ENCODE results near the gene PTPRU.

The PTPRU gene

GRCh38 chr1:29236712-29237128 lies 398 bp downstream of the PTPRU start:
- no peak for DNase-seq (ENCODE audit: extremely low read depth, low read depth)
- H3K4me3 ChIP-seq (replicated peaks; ENCODE audit: low read depth, low read length) = peak overlapping the region; percentile 91

GRCh38 chr1:29237129-29237821 lies 953 bp downstream of the PTPRU start:
- no peak for DNase-seq (ENCODE audit: extremely low read depth, low read depth)
- H3K4me3 ChIP-seq (replicated peaks; ENCODE audit: low read depth, low read length) = peak overlapping the region; percentile 91
- TF ChIP-seq CTCF (IDR thresholded peaks at IDR 0.05; ENCODE audit: low read depth, low read length, missing control alignments) = no peak

More at GRCh38 chr1:29236712-29237128, 398 bp downstream of the PTPRU start:
- no peak for TF ChIP-seq CTCF (IDR thresholded peaks at IDR 0.05; ENCODE audit: low read depth, low read length, missing control alignments)

- DNase-seq (ENCODE audit: extremely low read depth, low read depth) = no peak
- no peak for TF ChIP-seq CTCF (IDR thresholded peaks at IDR 0.05; ENCODE audit: low read depth, low read length, missing control alignments)
- peak overlapping the region; percentile 55 for H3K4me3 ChIP-seq (replicated peaks; ENCODE audit: low read depth, low read length)
Observed at GRCh38 chr1:29237852-29238619, 1.7 kb downstream of the PTPRU start.

- no peak for TF ChIP-seq CTCF (IDR thresholded peaks at IDR 0.05; ENCODE audit: low read depth, low read length, missing control alignments)
- DNase-seq (ENCODE audit: extremely low read depth, low read depth) = no peak
- peak overlapping the region; percentile 55 for H3K4me3 ChIP-seq (replicated peaks; ENCODE audit: low read depth, low read length)
Observed at GRCh38 chr1:29238620-29239002, 2.3 kb downstream of the PTPRU start.

- TF ChIP-seq CTCF (IDR thresholded peaks at IDR 0.05; ENCODE audit: low read depth, low read length, missing control alignments) = no peak
- H3K4me3 ChIP-seq (replicated peaks; ENCODE audit: low read depth, low read length) = peak overlapping the region; percentile 55
- DNase-seq (ENCODE audit: extremely low read depth, low read depth) = no peak
Observed at GRCh38 chr1:29239142-29239541, 2.8 kb downstream of the PTPRU start.

- TF ChIP-seq CTCF (IDR thresholded peaks at IDR 0.05; ENCODE audit: low read depth, low read length, missing control alignments) = peak; percentile 27
- DNase-seq (ENCODE audit: extremely low read depth, low read depth) = no peak
- H3K4me3 ChIP-seq (replicated peaks; ENCODE audit: low read depth, low read length) = no peak overlapping the region
Observed at GRCh38 chr1:29240400-29240837, 4.1 kb downstream of the PTPRU start.
